ENCODE data around the gene TNFRSF25. TPM values are rescaled to one million over a fixed set of nuclear protein-coding genes. Genes with fewer than 3 reads are reported as not detected.

The TNFRSF25 gene
- total RNA-seq, 1 donor from 2014 or later: 20.5 TPM

- H3K36me3 ChIP-seq (ENCODE audit: control insufficient read depth, insufficient read depth, low read length): no peaks in the 10 kb centered on the region
- peaks cover 2% of the 10 kb centered on the region for H3K27me3 ChIP-seq (ENCODE audit: control insufficient read depth, insufficient read depth, low read length)
- no peak for TF ChIP-seq CTCF (IDR thresholded peaks at IDR 0.05; ENCODE audit: insufficient read depth, low read length, severe bottlenecking)
- FAIRE-seq (no peak), DNase-seq (ENCODE audit: low read depth) (no peak)
- no peak overlapping the region for H3K4me3 ChIP-seq (ENCODE audit: low read depth, low read length)
Measured at GRCh38 chr1:6508816-6509189, 42.8 kb upstream of the TNFRSF25 start.

GRCh38 chr1:6508154-6508815 is 42.3 kb upstream of the TNFRSF25 start:
- no peak for TF ChIP-seq CTCF (IDR thresholded peaks at IDR 0.05; ENCODE audit: insufficient read depth, low read length, severe bottlenecking)
- H3K36me3 ChIP-seq (ENCODE audit: control insufficient read depth, insufficient read depth, low read length): no peaks in the 10 kb centered on the region
- DNase-seq (ENCODE audit: low read depth): no peak
- H3K27me3 ChIP-seq (ENCODE audit: control insufficient read depth, insufficient read depth, low read length): peaks cover 2% of the 10 kb centered on the region
- no peak for FAIRE-seq
- H3K4me3 ChIP-seq (ENCODE audit: low read depth, low read length): no peak overlapping the region

- H3K27me3 ChIP-seq (ENCODE audit: control insufficient read depth, insufficient read depth, low read length): peaks cover 2% of the 10 kb centered on the region
- FAIRE-seq (no peak), DNase-seq (ENCODE audit: low read depth) (no peak)
- no peak for TF ChIP-seq CTCF (IDR thresholded peaks at IDR 0.05; ENCODE audit: insufficient read depth, low read length, severe bottlenecking)
- H3K36me3 ChIP-seq (ENCODE audit: control insufficient read depth, insufficient read depth, low read length): no peaks in the 10 kb centered on the region
- H3K4me3 ChIP-seq (ENCODE audit: low read depth, low read length): no peak overlapping the region
Measured at GRCh38 chr1:6507461-6507911, 41.5 kb upstream of the TNFRSF25 start.

- no peak for FAIRE-seq
- TF ChIP-seq CTCF (IDR thresholded peaks at IDR 0.05; ENCODE audit: insufficient read depth, low read length, severe bottlenecking): no peak
Measured at GRCh38 chr1:6507037-6507428, 41.1 kb upstream of the TNFRSF25 start.

GRCh38 chr1:6506210-6507036 is 40.5 kb upstream of the TNFRSF25 start:
- TF ChIP-seq CTCF (IDR thresholded peaks at IDR 0.05; ENCODE audit: insufficient read depth, low read length, severe bottlenecking): no peak
- FAIRE-seq (no peak), DNase-seq (ENCODE audit: low read depth) (no peak)
- H3K36me3 ChIP-seq (ENCODE audit: control insufficient read depth, insufficient read depth, low read length): no peaks in the 10 kb centered on the region
- peaks cover 2% of the 10 kb centered on the region for H3K27me3 ChIP-seq (ENCODE audit: control insufficient read depth, insufficient read depth, low read length)
- no peak overlapping the region for H3K4me3 ChIP-seq (ENCODE audit: low read depth, low read length)

More at GRCh38 chr1:6507037-6507428, 41.1 kb upstream of the TNFRSF25 start:
- no peak for DNase-seq (ENCODE audit: low read depth)
- Histone ChIP-seq H3K4me3 (ENCODE audit: low read depth, low read length) (no peak overlapping the region), H3K36me3 (ENCODE audit: control insufficient read depth, insufficient read depth, low read length) (no peaks in the 10 kb centered on the region), H3K27me3 (ENCODE audit: control insufficient read depth, insufficient read depth, low read length) (peaks cover 2% of the 10 kb centered on the region)
